GM21423 (cell line): ENCODE results near the gene CAPN9.

ENCODE experiments used
- ATAC-seq: cut with Tn5 transposase; IDR thresholded peaks from one replicate; pipeline ENCODE4 v1.9.1; 2021; ENCODE audit warnings: mild to moderate bottlenecking, moderate library complexity; ENCODE audit not compliant: unreplicated experiment

Gene CAPN9

GRCh38 chr1:230745071-230745470 lies 2.1 kb upstream of the CAPN9 start:
- no peak for ATAC-seq

- no peak for ATAC-seq
Observed at GRCh38 chr1:230746617-230747016, 571 bp upstream of the CAPN9 start.

GRCh38 chr1:230747890-230748800 lies 957 bp downstream of the CAPN9 start:
- no peak for ATAC-seq

GRCh38 chr1:230749150-230749549 lies 2.0 kb downstream of the CAPN9 start:
- ATAC-seq = no peak

- ATAC-seq = no peak
Observed at GRCh38 chr1:230749635-230750034, 2.4 kb downstream of the CAPN9 start.

GRCh38 chr1:230750576-230750975 lies 3.4 kb downstream of the CAPN9 start:
- no peak for ATAC-seq

- ATAC-seq = no peak
Observed at GRCh38 chr1:230750986-230751625, 3.9 kb downstream of the CAPN9 start.

- no peak for ATAC-seq
Observed at GRCh38 chr1:230752407-230752806, 5.2 kb downstream of the CAPN9 start.

GRCh38 chr1:230753191-230753585 lies 6.0 kb downstream of the CAPN9 start:
- no peak for ATAC-seq

GRCh38 chr1:230753586-230754251 lies 6.5 kb downstream of the CAPN9 start:
- ATAC-seq = no peak

GRCh38 chr1:230754796-230755195 lies 7.6 kb downstream of the CAPN9 start:
- no peak for ATAC-seq

- no peak for ATAC-seq
Observed at GRCh38 chr1:230757856-230758708, 10.9 kb downstream of the CAPN9 start.

- no peak for ATAC-seq
Observed at GRCh38 chr1:230758709-230759368, 11.7 kb downstream of the CAPN9 start.

- no peak for ATAC-seq
Observed at GRCh38 chr1:230759369-230760065, 12.3 kb downstream of the CAPN9 start.

GRCh38 chr1:230760360-230760827 lies 13.2 kb downstream of the CAPN9 start:
- no peak for ATAC-seq

- ATAC-seq = no peak
Observed at GRCh38 chr1:230761443-230762167, 14.4 kb downstream of the CAPN9 start.

GRCh38 chr1:230763927-230764591 lies 16.9 kb downstream of the CAPN9 start:
- ATAC-seq = no peak

GRCh38 chr1:230766318-230766717 lies 19.1 kb downstream of the CAPN9 start:
- no peak for ATAC-seq
